HepG2 (cell line): ENCODE data around the gene PIK3R1. TPM values are rescaled to one million over a fixed set of nuclear protein-coding genes. Genes with fewer than 3 reads are reported as not detected.
A peak's percentile ranks its signal among the peaks of the same experiment; 100 is the strongest.

Experiments used
- ATAC-seq: fragments of 200-7000 bp; cut with Tn5 transposase; 3 replicates; pipeline ENCODE4 v1.9.1; 2020; ENCODE audit warnings: mild to moderate bottlenecking, moderate library complexity
- BruUV-seq: library from RNA; stranded (reverse); fragments of 400-500 nt; replicated peaks from 2 replicates; lab custom pipeline; 2021; lab: Mats Ljungman, UMichigan
- CTCF ChIA-PET: fragments of 300-600 bp; formaldehyde crosslinking; extraction: SDS; loops from one replicate; lab custom pipeline; 2021; ENCODE audit warnings: low total read pairs, inconsistent platforms, low intra/inter-chr PET ratio; lab: Yijun Ruan, JAX
- POLR2A ChIA-PET: fragments of 350-600 bp; sonication (Branson Sonifier 250); formaldehyde crosslinking; loops from one replicate; lab custom pipeline; 2020; ENCODE audit warnings: antibody characterized with exemption, inconsistent platforms; lab: Yijun Ruan, JAX
- DNase-seq: peaks from one replicate; pipeline ENCODE4 v3.0.0-alpha.2; 2015; ENCODE audit warnings: low spot score
- FAIRE-seq: peaks from 3 replicates; lab custom pipeline; 2011; peaks lifted over from hg19 to GRCh38; lab: Jason Lieb, UNC
- H2AFZ ChIP-seq: one replicate; pipeline ENCODE4 v1.6.1; 2011; ENCODE audit warnings: low read length, inconsistent platforms
- H3K27ac ChIP-seq: fragments of 300-600 bp; 3 replicates; pipeline ENCODE4 v1.8.0; 2011; ENCODE audit warnings: mixed run types, mild to moderate bottlenecking, mixed read lengths, low read length, inconsistent platforms; ENCODE audit not compliant: insufficient read depth; ENCODE audit errors: extremely low read length
- H3K27me3 ChIP-seq, 2 experiments: fragments of 200-600 bp in 1 of 2; 2 replicates in 1 of 2; 3 replicates in 1 of 2; pipeline versions ENCODE4 v1.6.0 to v1.8.0; 2011; ENCODE audit warnings: low read length in 2 of 2, mild to moderate bottlenecking in 2 of 2, moderate library complexity in 2 of 2, inconsistent platforms in 1 of 2; ENCODE audit not compliant: insufficient read depth in 2 of 2, control insufficient read depth in 1 of 2
- H3K36me3 ChIP-seq, 2 experiments: fragments of 200-600 bp in 1 of 2; replicated peaks in 1 of 2; 2 replicates in 1 of 2; 3 replicates in 1 of 2; pipeline versions ENCODE4 v1.5.1 to v1.8.0; 2011; ENCODE audit warnings: low read length in 2 of 2, inconsistent platforms in 1 of 2; ENCODE audit not compliant: insufficient read depth in 2 of 2, control insufficient read depth in 1 of 2
- H3K4me1 ChIP-seq: 2 replicates; pipeline ENCODE4 v1.5.1; 2012; ENCODE audit warnings: low read length, inconsistent platforms; ENCODE audit not compliant: insufficient read depth
- H3K4me2 ChIP-seq: 2 replicates; pipeline ENCODE4 v1.6.0; 2011; ENCODE audit warnings: low read depth, low read length, inconsistent platforms
- H3K4me3 ChIP-seq, 3 experiments: fragments of 200-600 bp in 1 of 3; sonication (generic), shearing (Covaris generic) in 1 of 3; replicated peaks in 1 of 3; 2 replicates each; pipeline ENCODE4 v1.5.1; 2011 to 2016; ENCODE audit warnings: low read length in 3 of 3, inconsistent platforms in 2 of 3, low read depth in 2 of 3, mild to moderate bottlenecking in 2 of 3, control low read depth in 1 of 3, mixed read lengths in 1 of 3; ENCODE audit not compliant: insufficient read depth in 1 of 3
- H3K79me2 ChIP-seq: one replicate; pipeline ENCODE4 v1.6.1; 2011; ENCODE audit warnings: low read length, inconsistent platforms; ENCODE audit not compliant: insufficient read depth
- H3K9ac ChIP-seq: 2 replicates; pipeline ENCODE4 v1.6.0; 2011; ENCODE audit warnings: mild to moderate bottlenecking, low read depth, low read length, inconsistent platforms; ENCODE audit not compliant: insufficient read depth
- H3K9me3 ChIP-seq: 2 replicates; pipeline ENCODE4 v1.5.1; 2012; ENCODE audit warnings: mild to moderate bottlenecking, low read length
- H4K20me1 ChIP-seq: 2 replicates; pipeline ENCODE4 v1.6.0; 2011; ENCODE audit warnings: inconsistent platforms, mild to moderate bottlenecking, low read length, moderate library complexity; ENCODE audit not compliant: insufficient read depth
- KAT8 ChIP-seq: IDR thresholded peaks from 2 replicates; pipeline ENCODE4 v1.6.1; 2016; ENCODE audit warnings: missing genetic modification reagents, missing compliant biosample characterization
- KDM4B ChIP-seq: sonication (generic); formaldehyde crosslinking; IDR thresholded peaks from 2 replicates; pipeline ENCODE4 v1.4.0; 2020; ENCODE audit warnings: missing genetic modification reagents
- MED1 ChIP-seq: sonication (generic); formaldehyde crosslinking; IDR thresholded peaks from 2 replicates; pipeline ENCODE4 v1.4.0; 2020; ENCODE audit warnings: missing genetic modification reagents
- YEATS2 ChIP-seq: sonication (generic); formaldehyde crosslinking; IDR thresholded peaks from 2 replicates; pipeline ENCODE4 v1.4.0; 2020; ENCODE audit warnings: missing genetic modification reagents, borderline replicate concordance
- ZNF564 ChIP-seq: sonication (generic); formaldehyde crosslinking; IDR thresholded peaks from 2 replicates; pipeline ENCODE4 v1.8.1; 2023; ENCODE audit warnings: mild to moderate bottlenecking, missing genetic modification reagents
- WGBS: methylation state at CpG from one replicate; pipeline ENCODE4 v1.1.6; 2017; ENCODE audit warnings: low lambda C conversion rate; 5-methylcytosine and 5-hydroxymethylcytosine counted together
- in situ Hi-C: cut with HindIII; loops from 2 replicates; pipeline ENCODE4 v1.10.0; 2017; ENCODE audit warnings: low pct_unique_long_range_greater_than_20kb; ENCODE audit not compliant: extremely low pct_ligation_motif_present
- intact Hi-C: fragments of 100-400 bp; cut with micrococcal nuclease; formaldehyde crosslinking; loops from one replicate; pipeline ENCODE4 v1.10.0; 2022; ENCODE audit not compliant: unreplicated experiment
- polyA plus RNA-seq, 8 experiments: library from polyadenylated mRNA; depleted of rRNA in 3 of 8; stranded (reverse) in 7 of 8; unstranded in 1 of 8; fragments of >200 nt; fragmentation: Illumina TruSeq in 4 of 8; extraction: Trizol in 4 of 8; gene quantifications; 2 replicates each; pipeline versions ENCODE4 v1.2.1 to v1.2.3, GENCODE V29; 2011 to 2016; ENCODE audit warnings: low read depth in 4 of 8, missing spikeins in 1 of 8, mixed read lengths in 1 of 8; ENCODE audit not compliant: insufficient read depth in 1 of 8
- total RNA-seq, 5 experiments: library from RNA; depleted of rRNA; stranded (reverse); fragments of >200 nt; fragmentation: Illumina TruSeq; extraction: Trizol; gene quantifications; 2 replicates each; pipeline ENCODE4 v1.2.3, GENCODE V29; 2016; ENCODE audit warnings: low read depth in 1 of 5
- TF ChIP-seq, protein P1 (sequence below): sonication (generic); formaldehyde crosslinking; IDR thresholded peaks from 2 replicates; pipeline ENCODE4 v1.5.0; 2020; ENCODE audit warnings: missing genetic modification reagents
- TF ChIP-seq, protein P2 (sequence below): sonication (generic); formaldehyde crosslinking; IDR thresholded peaks from 2 replicates; pipeline ENCODE4 v1.5.0; 2020; ENCODE audit warnings: mild to moderate bottlenecking, missing genetic modification reagents
- TF ChIP-seq, protein P3 (sequence below): sonication (generic); formaldehyde crosslinking; IDR thresholded peaks from 2 replicates; pipeline ENCODE4 v1.4.0; 2020; ENCODE audit warnings: missing genetic modification reagents
- TF ChIP-seq, protein P4 (sequence below): sonication (generic); formaldehyde crosslinking; IDR thresholded peaks from 2 replicates; pipeline ENCODE4 v1.4.0; 2020; ENCODE audit warnings: missing genetic modification reagents
- TF ChIP-seq, protein P5 (sequence below): sonication (generic); formaldehyde crosslinking; IDR thresholded peaks from 2 replicates; pipeline ENCODE4 v1.4.0; 2020; ENCODE audit warnings: missing genetic modification reagents

PIK3R1 gene
- total and polyA plus RNA-seq, 2 of the 13 experiments (the other 11 are each of a cell fraction or from before 2014, with no cell fraction given), result 8.4 to 21.3 TPM

DNA sequence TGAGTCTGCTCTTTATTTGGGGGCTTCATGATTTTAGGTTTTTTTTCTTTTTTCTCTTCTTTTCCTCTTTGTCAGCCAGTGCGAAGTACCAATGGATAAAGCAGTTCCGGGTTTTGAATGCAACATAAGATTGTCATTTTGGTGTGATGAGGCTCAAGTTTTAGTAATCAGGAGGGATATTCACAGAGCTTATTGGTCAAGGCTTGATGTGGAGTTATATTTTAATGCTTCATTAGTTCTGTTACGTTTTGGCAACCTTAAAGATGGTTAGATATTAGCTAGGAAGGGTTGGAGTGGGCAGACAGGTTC lies 1.4 kb downstream of the PIK3R1 start (continued):
- TF ChIP-seq, protein P1, sequence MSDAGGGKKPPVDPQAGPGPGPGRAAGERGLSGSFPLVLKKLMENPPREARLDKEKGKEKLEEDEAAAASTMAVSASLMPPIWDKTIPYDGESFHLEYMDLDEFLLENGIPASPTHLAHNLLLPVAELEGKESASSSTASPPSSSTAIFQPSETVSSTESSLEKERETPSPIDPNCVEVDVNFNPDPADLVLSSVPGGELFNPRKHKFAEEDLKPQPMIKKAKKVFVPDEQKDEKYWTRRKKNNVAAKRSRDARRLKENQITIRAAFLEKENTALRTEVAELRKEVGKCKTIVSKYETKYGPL (CRISPR knock-in tag), result no peak
- no peak for TF ChIP-seq YEATS2 (CRISPR knock-in tag)
- TF ChIP-seq ZNF564 (CRISPR knock-in tag), result no peak

DNA sequence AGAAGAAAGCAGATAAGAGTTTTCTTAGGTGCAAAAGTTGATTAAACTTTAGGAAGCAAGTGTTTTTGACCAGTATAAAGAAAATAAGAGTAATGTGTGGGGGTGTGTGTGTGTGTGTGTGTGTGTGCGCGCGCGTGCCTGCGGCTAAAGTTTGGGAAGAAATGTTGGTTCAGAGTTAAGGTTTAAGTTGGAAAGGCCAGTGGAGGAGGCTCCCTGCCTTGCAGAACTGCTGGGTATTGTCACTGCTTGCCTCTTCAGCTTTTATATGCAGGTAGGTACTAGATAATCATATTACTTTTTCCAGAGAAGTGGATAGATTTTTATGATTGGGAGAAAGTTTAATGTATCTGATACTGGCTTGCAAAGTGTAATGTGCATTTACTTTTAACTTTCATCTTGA lies 2.0 kb downstream of the PIK3R1 start:
- no peak for ATAC-seq
- WGBS, result 1% methylated on average over 5 of the region's 5 CpGs
- H3K4me1 ChIP-seq, result peaks cover 39% of the 10 kb centered on the region
- FAIRE-seq, result no peak
- H3K36me3 ChIP-seq, result peaks cover 0 to 10% of the 10 kb centered on the region in 2 experiments; a peak in 1 of 5 replicates
- peak overlapping the region; percentile 91 for H3K9ac ChIP-seq
- H3K9me3 ChIP-seq, result peaks cover 11% of the 10 kb centered on the region
- H2AFZ ChIP-seq, result no peak overlapping the region
- intact Hi-C loops, result loop anchor here (2.0 kb wide), 1 partner anchor 447 kb away; no protein-coding TSS in a partner anchor
- peaks cover 11% of the 10 kb centered on the region for H4K20me1 ChIP-seq
- H3K4me3 ChIP-seq, result peak overlapping the region; percentile 93 to 99 (median 95)
- ChIA-PET POLR2A (interaction anchor here (0.7 to 3.9 kb wide), 5 partner anchors 7 to 613 kb away, joined by 3 to 40 read pairs (median 15); no protein-coding TSS in a partner anchor), CTCF (no interaction called here)
- in situ Hi-C loops, result no loop called here
- peak overlapping the region; percentile 64 for H3K4me2 ChIP-seq
- no TSS peak for BruUV-seq
- no peak for DNase-seq
- no peak overlapping the region for H3K27ac ChIP-seq
- H3K79me2 ChIP-seq, result peaks cover 63% of the 10 kb centered on the region
- H3K27me3 ChIP-seq, result peaks cover 0 to 2% of the 10 kb centered on the region in 2 experiments; a peak in 1 of 5 replicates
- TF ChIP-seq, protein P2, sequence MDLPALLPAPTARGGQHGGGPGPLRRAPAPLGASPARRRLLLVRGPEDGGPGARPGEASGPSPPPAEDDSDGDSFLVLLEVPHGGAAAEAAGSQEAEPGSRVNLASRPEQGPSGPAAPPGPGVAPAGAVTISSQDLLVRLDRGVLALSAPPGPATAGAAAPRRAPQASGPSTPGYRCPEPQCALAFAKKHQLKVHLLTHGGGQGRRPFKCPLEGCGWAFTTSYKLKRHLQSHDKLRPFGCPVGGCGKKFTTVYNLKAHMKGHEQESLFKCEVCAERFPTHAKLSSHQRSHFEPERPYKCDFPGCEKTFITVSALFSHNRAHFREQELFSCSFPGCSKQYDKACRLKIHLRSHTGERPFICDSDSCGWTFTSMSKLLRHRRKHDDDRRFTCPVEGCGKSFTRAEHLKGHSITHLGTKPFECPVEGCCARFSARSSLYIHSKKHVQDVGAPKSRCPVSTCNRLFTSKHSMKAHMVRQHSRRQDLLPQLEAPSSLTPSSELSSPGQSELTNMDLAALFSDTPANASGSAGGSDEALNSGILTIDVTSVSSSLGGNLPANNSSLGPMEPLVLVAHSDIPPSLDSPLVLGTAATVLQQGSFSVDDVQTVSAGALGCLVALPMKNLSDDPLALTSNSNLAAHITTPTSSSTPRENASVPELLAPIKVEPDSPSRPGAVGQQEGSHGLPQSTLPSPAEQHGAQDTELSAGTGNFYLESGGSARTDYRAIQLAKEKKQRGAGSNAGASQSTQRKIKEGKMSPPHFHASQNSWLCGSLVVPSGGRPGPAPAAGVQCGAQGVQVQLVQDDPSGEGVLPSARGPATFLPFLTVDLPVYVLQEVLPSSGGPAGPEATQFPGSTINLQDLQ (CRISPR knock-in tag), result no peak
- TF ChIP-seq, protein P3, sequence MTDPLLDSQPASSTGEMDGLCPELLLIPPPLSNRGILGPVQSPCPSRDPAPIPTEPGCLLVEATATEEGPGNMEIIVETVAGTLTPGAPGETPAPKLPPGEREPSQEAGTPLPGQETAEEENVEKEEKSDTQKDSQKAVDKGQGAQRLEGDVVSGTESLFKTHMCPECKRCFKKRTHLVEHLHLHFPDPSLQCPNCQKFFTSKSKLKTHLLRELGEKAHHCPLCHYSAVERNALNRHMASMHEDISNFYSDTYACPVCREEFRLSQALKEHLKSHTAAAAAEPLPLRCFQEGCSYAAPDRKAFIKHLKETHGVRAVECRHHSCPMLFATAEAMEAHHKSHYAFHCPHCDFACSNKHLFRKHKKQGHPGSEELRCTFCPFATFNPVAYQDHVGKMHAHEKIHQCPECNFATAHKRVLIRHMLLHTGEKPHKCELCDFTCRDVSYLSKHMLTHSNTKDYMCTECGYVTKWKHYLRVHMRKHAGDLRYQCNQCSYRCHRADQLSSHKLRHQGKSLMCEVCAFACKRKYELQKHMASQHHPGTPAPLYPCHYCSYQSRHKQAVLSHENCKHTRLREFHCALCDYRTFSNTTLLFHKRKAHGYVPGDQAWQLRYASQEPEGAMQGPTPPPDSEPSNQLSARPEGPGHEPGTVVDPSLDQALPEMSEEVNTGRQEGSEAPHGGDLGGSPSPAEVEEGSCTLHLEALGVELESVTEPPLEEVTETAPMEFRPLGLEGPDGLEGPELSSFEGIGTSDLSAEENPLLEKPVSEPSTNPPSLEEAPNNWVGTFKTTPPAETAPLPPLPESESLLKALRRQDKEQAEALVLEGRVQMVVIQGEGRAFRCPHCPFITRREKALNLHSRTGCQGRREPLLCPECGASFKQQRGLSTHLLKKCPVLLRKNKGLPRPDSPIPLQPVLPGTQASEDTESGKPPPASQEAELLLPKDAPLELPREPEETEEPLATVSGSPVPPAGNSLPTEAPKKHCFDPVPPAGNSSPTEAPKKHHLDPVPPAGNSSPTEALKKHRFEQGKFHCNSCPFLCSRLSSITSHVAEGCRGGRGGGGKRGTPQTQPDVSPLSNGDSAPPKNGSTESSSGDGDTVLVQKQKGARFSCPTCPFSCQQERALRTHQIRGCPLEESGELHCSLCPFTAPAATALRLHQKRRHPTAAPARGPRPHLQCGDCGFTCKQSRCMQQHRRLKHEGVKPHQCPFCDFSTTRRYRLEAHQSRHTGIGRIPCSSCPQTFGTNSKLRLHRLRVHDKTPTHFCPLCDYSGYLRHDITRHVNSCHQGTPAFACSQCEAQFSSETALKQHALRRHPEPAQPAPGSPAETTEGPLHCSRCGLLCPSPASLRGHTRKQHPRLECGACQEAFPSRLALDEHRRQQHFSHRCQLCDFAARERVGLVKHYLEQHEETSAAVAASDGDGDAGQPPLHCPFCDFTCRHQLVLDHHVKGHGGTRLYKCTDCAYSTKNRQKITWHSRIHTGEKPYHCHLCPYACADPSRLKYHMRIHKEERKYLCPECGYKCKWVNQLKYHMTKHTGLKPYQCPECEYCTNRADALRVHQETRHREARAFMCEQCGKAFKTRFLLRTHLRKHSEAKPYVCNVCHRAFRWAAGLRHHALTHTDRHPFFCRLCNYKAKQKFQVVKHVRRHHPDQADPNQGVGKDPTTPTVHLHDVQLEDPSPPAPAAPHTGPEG (CRISPR knock-in tag), result no peak
- TF ChIP-seq KDM4B (CRISPR knock-in tag) (no peak), KAT8 (CRISPR knock-in tag) (no peak), MED1 (no peak)
- TF ChIP-seq, protein P4, sequence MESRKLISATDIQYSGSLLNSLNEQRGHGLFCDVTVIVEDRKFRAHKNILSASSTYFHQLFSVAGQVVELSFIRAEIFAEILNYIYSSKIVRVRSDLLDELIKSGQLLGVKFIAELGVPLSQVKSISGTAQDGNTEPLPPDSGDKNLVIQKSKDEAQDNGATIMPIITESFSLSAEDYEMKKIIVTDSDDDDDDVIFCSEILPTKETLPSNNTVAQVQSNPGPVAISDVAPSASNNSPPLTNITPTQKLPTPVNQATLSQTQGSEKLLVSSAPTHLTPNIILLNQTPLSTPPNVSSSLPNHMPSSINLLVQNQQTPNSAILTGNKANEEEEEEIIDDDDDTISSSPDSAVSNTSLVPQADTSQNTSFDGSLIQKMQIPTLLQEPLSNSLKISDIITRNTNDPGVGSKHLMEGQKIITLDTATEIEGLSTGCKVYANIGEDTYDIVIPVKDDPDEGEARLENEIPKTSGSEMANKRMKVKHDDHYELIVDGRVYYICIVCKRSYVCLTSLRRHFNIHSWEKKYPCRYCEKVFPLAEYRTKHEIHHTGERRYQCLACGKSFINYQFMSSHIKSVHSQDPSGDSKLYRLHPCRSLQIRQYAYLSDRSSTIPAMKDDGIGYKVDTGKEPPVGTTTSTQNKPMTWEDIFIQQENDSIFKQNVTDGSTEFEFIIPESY (CRISPR knock-in tag), result no peak
- TF ChIP-seq, protein P5, sequence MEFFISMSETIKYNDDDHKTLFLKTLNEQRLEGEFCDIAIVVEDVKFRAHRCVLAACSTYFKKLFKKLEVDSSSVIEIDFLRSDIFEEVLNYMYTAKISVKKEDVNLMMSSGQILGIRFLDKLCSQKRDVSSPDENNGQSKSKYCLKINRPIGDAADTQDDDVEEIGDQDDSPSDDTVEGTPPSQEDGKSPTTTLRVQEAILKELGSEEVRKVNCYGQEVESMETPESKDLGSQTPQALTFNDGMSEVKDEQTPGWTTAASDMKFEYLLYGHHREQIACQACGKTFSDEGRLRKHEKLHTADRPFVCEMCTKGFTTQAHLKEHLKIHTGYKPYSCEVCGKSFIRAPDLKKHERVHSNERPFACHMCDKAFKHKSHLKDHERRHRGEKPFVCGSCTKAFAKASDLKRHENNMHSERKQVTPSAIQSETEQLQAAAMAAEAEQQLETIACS (CRISPR knock-in tag), result peak; percentile 56
